Measurements from ENCODE around the gene RANGAP1.

DNA sequence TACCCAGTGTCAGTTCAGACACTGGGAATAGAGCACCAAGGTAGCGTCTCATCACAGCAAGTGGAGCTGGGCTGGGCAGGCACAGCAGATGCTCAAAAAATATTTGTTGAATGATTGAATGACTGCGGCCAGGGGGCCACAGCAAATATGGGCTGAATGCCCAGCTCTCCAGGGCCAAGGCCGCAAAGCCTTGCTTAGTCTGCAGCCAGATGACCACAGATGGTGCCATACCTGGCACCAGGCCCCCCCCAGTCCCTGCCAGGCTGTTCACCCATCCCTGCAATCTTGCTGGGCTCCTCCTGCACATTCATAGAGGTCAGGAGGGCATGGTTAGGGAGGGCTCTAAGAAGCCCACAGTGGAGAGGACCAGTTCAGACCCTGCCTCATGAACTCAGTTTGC lies 48.2 kb upstream of the RANGAP1 start:
- TF ChIP-seq CTCF (conservative IDR thresholded peaks at IDR 0.05 in 1 of 2, IDR thresholded peaks at IDR 0.05 in 1 of 2; ENCODE audit: low read depth in 1 of 2, low read length in 2 of 2) (no peak), EZH2 (IDR thresholded peaks at IDR 0.05; ENCODE audit: low read length, missing control alignments) (no peak)
